PC-9 (cell line): Measurements from ENCODE around the gene GGT1.

Experiments
- EZH2 ChIP-seq: fragments of 200-600 bp; sonication (generic); IDR thresholded peaks from 2 replicates; pipeline ENCODE4 v1.8.0; 2017; ENCODE audit warnings: antibody characterized with exemption, low read depth
- TF ChIP-seq, protein P1 (sequence below): fragments of 200-600 bp; sonication (generic); conservative IDR thresholded peaks from 2 replicates; pipeline ENCODE4 v1.6.1; 2017; ENCODE audit warnings: mixed run types, antibody characterized with exemption, mild to moderate bottlenecking, moderate library complexity

DNA sequence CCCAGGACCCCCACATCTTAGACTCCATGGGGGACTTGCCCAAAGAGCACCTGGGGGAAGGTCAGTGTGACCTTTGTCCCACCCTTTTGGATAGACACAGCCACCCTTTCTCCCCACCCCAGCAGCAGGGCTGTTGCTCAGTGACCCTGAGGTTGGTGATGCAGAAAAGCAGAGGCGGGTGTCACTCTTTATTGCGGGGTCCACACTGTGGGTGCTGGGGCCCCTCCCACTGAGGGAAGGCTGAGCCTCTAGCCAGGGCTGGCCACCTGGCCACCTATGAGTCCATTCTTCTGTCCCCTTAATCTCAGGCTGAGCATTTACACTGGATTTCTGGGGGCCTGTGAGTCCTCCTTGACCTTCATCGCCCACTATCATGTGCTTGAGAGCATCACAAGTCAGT is 17.5 kb upstream of the GGT1 start:
- TF ChIP-seq, protein P1, sequence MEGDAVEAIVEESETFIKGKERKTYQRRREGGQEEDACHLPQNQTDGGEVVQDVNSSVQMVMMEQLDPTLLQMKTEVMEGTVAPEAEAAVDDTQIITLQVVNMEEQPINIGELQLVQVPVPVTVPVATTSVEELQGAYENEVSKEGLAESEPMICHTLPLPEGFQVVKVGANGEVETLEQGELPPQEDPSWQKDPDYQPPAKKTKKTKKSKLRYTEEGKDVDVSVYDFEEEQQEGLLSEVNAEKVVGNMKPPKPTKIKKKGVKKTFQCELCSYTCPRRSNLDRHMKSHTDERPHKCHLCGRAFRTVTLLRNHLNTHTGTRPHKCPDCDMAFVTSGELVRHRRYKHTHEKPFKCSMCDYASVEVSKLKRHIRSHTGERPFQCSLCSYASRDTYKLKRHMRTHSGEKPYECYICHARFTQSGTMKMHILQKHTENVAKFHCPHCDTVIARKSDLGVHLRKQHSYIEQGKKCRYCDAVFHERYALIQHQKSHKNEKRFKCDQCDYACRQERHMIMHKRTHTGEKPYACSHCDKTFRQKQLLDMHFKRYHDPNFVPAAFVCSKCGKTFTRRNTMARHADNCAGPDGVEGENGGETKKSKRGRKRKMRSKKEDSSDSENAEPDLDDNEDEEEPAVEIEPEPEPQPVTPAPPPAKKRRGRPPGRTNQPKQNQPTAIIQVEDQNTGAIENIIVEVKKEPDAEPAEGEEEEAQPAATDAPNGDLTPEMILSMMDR, result no peak
- no peak for TF ChIP-seq EZH2
